Ishikawa (cell line): ENCODE data around the gene AKAP6.

Experiments used
- TCF12 ChIP-seq: IDR thresholded peaks from 2 replicates; pipeline ENCODE4 v1.6.1; 2012; ENCODE audit warnings: low read depth
- YY1 ChIP-seq: IDR thresholded peaks from 2 replicates; pipeline ENCODE4 v1.6.1; 2012; ENCODE audit warnings: low read depth

- TF ChIP-seq TCF12 (no peak), YY1 (no peak)
Measured at GRCh38 chr14:32399920-32400319, 70.8 kb downstream of the AKAP6 start.
